Urinary bladder (tissue), 4 donors: Measurements from ENCODE around the gene RANBP1. TPM values are rescaled to one million over a fixed set of nuclear protein-coding genes. Genes with fewer than 3 reads are reported as not detected.
"Not testable (repeated sequence)": the region's sequence is repeated elsewhere in the genome, so short reads cannot be mapped to it uniquely, and the experiment has no call there.

Experiments
- DNase-seq: peaks from one replicate; pipeline ENCODE4 v3.0.0-alpha.2; 2015; ENCODE audit errors: extremely low spot score
- H3K27ac ChIP-seq: one replicate; pipeline ENCODE4 v1.5.1; 2013; ENCODE audit warnings: low read depth, mild to moderate bottlenecking, moderate library complexity
- H3K36me3 ChIP-seq: one replicate; pipeline ENCODE4 v1.6.1; 2013; ENCODE audit warnings: mild to moderate bottlenecking, moderate library complexity; ENCODE audit not compliant: insufficient read depth
- H3K4me1 ChIP-seq: one replicate; pipeline ENCODE4 v1.6.1; 2013; ENCODE audit warnings: mild to moderate bottlenecking, moderate library complexity; ENCODE audit not compliant: insufficient read depth
- H3K4me3 ChIP-seq: one replicate; pipeline ENCODE4 v1.5.1; 2013; ENCODE audit warnings: low read depth, low read length
- WGBS: extraction: QIAGEN DNeasy Blood & Tissue Kit; methylation state at CpG from one replicate; pipeline ENCODE4 v1.1.7; 2013; 5-methylcytosine and 5-hydroxymethylcytosine counted together
- polyA plus RNA-seq: library from polyadenylated mRNA; stranded (reverse); fragments of 200-250 nt; gene quantifications from one replicate; pipeline ENCODE4 v1.2.3, GENCODE V29; 2013
- total RNA-seq: library from RNA; depleted of rRNA; stranded (reverse); fragments of >200 nt; gene quantifications from one replicate; pipeline ENCODE4 v1.2.3, GENCODE V29; 2014
- donor health status: healthy with polysubstance abuse.
- donor health status: healthy.

The RANBP1 gene
- total and polyA plus RNA-seq, 2 donors, result 91.8 to 97.2 TPM

GRCh38 chr22:20157430-20158183 lies 41.7 kb downstream of the RANBP1 start:
- Histone ChIP-seq H3K27ac (no peak overlapping the region), H3K4me1 (no peaks in the 10 kb centered on the region), H3K4me3 (no peak overlapping the region), H3K36me3 (no peaks in the 10 kb centered on the region)
- WGBS, result 59% methylated on average over 15 of the region's 15 CpGs
- DNase-seq, result no peak

GRCh38 chr22:20158391-20159036 lies 42.6 kb downstream of the RANBP1 start:
- 78% methylated on average over 15 of the region's 15 CpGs for whole genome bisulfite sequencing
- Histone ChIP-seq H3K4me1 (no peaks in the 10 kb centered on the region), H3K27ac (no peak overlapping the region), H3K36me3 (no peaks in the 10 kb centered on the region), H3K4me3 (no peak overlapping the region)
- no peak for DNase-seq

- H3K27ac ChIP-seq, result no peak overlapping the region
- no peaks in the 10 kb centered on the region for H3K4me1 ChIP-seq
- no peaks in the 10 kb centered on the region for H3K36me3 ChIP-seq
- H3K4me3 ChIP-seq, result no peak overlapping the region
- DNase-seq, result no peak
- 41% methylated on average over 9 of the region's 9 CpGs for WGBS
These were observed 43.2 kb downstream of the RANBP1 start for GRCh38 chr22:20159076-20159475.

DNA sequence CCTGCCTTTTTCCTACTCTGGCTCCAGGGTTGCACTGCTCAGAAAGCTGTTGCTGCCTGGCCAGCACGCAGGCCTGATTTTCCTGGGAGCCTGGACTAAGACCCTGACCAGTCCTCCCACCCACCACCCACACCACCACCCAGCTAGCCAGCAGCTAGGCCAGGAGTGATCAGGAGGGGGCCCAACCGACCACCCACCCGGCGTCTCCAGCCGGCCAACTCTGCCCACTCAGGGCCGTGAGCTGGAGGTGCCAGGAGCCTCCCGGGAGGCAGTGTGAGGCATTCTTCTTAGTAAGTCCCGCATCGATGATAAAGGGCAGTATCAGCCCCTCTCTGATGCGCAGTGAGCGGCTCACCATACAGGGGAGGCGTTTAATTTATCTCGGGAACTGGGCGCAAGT lies 43.6 kb downstream of the RANBP1 start:
- WGBS, result 71% methylated on average over 10 of the region's 14 CpGs
- not testable (repeated sequence) for H3K27ac ChIP-seq

DNA sequence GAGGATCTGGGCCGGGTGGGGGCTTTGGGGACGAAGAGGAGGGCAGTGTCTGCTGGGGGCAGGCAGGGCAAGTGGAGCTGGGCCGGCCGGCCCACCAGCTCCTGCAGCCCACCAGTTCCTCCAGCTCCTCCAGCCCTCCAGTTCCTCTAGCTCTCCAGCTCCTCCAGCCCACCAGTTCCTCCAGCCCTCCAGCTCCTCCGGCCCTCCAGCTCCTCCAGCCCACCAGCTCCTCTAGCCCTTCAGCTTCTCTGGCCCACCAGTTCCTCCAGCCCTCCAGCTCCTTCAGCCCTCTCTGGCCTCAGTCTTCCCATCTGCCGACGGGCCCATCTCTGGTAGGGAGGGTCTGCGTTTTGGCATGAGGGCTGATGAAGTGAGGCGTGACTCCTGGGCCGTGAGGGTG lies 44.1 kb downstream of the RANBP1 start:
- Histone ChIP-seq H3K27ac (no peak overlapping the region), H3K36me3 (no peaks in the 10 kb centered on the region), H3K4me3 (no peak overlapping the region), H3K4me1 (no peaks in the 10 kb centered on the region)
- no peak for DNase-seq
- WGBS, result 81% methylated on average over 10 of the region's 10 CpGs

More for the DNA sequence above, 43.6 kb downstream of the RANBP1 start:
- not testable (repeated sequence) for H3K36me3 ChIP-seq, H3K4me1 ChIP-seq, DNase-seq, H3K4me3 ChIP-seq

- Histone ChIP-seq H3K27ac (no peak overlapping the region), H3K36me3 (no peaks in the 10 kb centered on the region), H3K4me3 (no peak overlapping the region), H3K4me1 (no peaks in the 10 kb centered on the region)
- 65% methylated on average over 11 of the region's 11 CpGs for WGBS
- no peak for DNase-seq
These were observed 49.0 kb downstream of the RANBP1 start for GRCh38 chr22:20164863-20165262.

DNA sequence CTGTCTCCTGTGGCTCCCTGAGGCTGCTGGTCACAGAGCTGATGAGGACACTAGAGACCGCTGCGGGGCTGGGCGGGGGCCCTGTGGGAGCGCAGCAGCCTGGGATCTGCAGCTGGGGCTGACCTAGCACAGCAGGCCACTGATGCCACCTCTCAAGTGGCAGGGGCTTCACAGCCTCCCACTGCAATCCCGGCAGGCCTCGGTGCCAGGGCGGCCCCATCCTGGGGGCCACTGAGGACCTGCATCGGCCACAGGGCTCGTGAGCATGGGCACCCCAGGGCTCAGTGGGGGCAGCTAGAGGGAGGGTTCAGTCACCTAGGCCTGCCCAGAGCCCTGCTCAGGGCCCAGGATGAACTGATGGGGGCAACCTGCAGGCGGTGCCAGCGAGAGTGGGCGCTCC lies 49.5 kb downstream of the RANBP1 start:
- Histone ChIP-seq H3K4me3 (no peak overlapping the region), H3K36me3 (no peaks in the 10 kb centered on the region), H3K27ac (no peak overlapping the region), H3K4me1 (no peaks in the 10 kb centered on the region)
- DNase-seq, result no peak
- 93% methylated on average over 12 of the region's 12 CpGs for WGBS

GRCh38 chr22:20165913-20166312 lies 50.0 kb downstream of the RANBP1 start:
- 86% methylated on average over 7 of the region's 7 CpGs for WGBS
- Histone ChIP-seq H3K27ac (no peak overlapping the region), H3K4me3 (no peak overlapping the region), H3K36me3 (no peaks in the 10 kb centered on the region), H3K4me1 (no peaks in the 10 kb centered on the region)
- no peak for DNase-seq

DNA sequence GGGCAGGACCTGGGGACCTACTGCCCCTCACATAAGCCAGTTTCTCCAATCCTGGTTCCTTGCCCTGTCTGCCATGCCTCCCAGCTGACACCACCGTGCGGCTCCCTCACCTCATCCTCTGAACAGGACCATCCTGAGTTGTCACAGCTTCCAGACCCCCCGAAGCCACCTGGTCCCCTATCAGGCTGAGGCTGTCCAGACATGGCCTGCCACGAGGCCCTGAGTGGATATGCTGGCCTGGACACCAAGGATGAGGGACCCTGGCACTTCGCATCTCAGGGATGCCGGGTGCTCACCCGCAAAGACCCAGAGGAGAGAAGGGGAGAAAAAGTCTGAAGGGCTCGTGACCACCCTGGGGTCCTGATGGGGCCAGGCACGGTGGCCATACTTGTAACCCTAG lies 50.8 kb downstream of the RANBP1 start:
- H3K27ac ChIP-seq, result no peak overlapping the region
- H3K36me3 ChIP-seq, result no peaks in the 10 kb centered on the region
- no peak for DNase-seq
- H3K4me3 ChIP-seq, result no peak overlapping the region
- H3K4me1 ChIP-seq, result no peaks in the 10 kb centered on the region
- WGBS, result 90% methylated on average over 9 of the region's 9 CpGs

GRCh38 chr22:20167643-20168322 lies 51.9 kb downstream of the RANBP1 start:
- DNase-seq, result no peak
- 76% methylated on average over 19 of the region's 19 CpGs for WGBS
- Histone ChIP-seq H3K4me1 (no peaks in the 10 kb centered on the region), H3K4me3 (no peak overlapping the region), H3K27ac (no peak overlapping the region), H3K36me3 (no peaks in the 10 kb centered on the region)

DNA sequence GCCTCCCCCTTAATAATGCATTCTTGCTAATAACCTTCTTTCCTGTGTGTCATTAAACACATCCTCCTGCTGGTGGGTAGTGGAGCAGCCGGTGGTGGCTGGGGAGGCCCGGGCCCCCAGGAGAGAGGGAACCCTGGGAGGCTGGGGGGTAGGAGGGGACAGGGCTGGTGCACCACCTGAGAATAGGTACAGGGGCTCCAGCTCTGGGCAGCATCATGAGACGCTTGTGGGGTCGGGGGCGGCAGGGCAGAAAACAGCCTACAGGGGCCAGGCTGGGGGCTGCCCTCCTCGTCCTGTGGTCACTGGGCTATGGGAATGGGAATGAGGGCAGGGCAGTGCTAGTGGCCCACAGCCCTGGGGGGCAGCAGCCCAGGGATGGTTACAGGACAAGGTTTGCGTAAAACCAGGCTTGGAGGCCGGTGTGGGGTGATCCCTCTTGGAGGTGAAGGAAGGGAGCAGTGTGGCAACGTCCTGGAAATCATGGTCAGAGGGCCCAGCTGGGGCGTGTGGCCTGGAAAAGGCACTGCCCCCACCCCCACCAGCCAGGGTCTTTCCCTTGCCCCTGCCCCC lies 53.4 kb downstream of the RANBP1 start:
- no peak for DNase-seq
- Histone ChIP-seq H3K27ac (no peak overlapping the region), H3K4me3 (no peak overlapping the region), H3K36me3 (no peaks in the 10 kb centered on the region), H3K4me1 (no peaks in the 10 kb centered on the region)
- 85% methylated on average over 10 of the region's 10 CpGs for WGBS

DNA sequence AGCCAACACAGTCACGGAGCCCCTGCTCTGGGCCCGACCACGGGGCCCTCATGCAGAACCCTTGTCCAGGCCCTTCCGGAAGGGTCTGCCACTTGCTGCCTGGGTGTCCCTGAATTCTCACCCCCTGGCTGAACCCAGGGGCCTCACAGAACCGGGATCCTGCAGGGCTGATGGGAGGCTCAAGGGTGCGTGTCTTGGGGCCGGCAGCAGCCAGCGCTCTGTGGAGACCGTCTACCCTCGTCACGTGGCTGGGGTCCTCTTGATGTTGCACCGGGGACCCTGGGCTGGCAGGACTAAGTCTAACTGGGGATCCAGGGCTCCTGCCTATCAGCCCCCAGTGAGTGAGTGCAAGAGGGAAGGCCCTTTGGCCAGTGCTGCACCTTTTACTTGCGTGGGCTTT lies 54.3 kb downstream of the RANBP1 start:
- Histone ChIP-seq H3K36me3 (no peaks in the 10 kb centered on the region), H3K27ac (no peak overlapping the region), H3K4me1 (no peaks in the 10 kb centered on the region), H3K4me3 (no peak overlapping the region)
- WGBS, result 94% methylated on average over 13 of the region's 13 CpGs
- no peak for DNase-seq

DNA sequence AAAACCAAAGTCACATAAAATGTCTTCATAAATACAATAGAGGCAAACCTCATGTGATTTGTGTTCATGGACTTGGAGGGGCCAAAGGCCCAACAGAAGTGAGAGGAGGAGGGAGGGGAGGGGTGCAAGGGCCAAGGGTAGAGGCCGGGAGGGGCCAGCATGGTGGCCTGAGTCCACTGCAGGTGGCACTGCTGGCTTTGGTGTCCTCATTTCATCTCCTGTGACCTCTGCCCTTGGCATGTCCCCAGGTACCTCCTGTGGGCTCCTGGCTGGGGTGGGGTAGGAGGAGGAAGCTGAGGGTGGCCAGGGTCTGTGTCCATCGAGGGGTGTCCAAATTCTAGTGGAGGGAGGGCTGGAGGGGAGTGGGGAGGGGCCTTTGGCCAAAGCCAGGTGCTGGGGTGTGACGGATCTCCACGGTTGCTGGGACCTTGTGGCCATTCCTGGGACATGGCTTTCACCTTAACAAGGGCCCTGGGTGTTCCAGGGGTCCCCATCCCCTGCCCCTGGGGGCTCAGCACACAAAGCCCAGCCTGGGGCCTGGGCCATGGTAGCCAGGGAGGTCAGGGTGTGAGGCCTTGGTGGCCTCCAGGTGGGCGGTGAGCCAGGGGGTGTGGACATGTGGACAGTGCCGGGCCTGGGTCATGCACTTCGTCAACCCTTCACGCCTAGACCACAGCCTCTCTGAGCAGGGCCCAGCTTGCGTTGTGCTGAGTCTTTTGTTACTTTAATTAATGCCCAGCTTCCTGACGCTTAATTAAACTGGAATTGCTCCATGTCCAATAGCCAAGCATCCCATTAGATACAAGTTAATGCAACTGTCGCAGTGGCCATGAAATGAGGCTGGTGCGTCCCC lies 55.6 kb downstream of the RANBP1 start:
- WGBS, result 88% methylated on average over 12 of the region's 12 CpGs
- no peak overlapping the region for H3K27ac ChIP-seq
- H3K4me3 ChIP-seq, result no peak overlapping the region
- DNase-seq, result no peak
- H3K36me3 ChIP-seq, result no peaks in the 10 kb centered on the region
- no peaks in the 10 kb centered on the region for H3K4me1 ChIP-seq
